ENCODE data around the gene KCNN3. TPM values are rescaled to one million over a fixed set of nuclear protein-coding genes. Genes with fewer than 3 reads are reported as not detected.
"Not testable (repeated sequence)": the region's sequence is repeated elsewhere in the genome, so short reads cannot be mapped to it uniquely, and the experiment has no call there.

KCNN3 gene
- total RNA-seq, 2 experiments from 2014 or later, result not detected

- CTCF ChIA-PET, result interaction anchor here (0.9 to 1.1 kb wide), 2 partner anchors 64 to 182 kb away, joined by 3 read pairs; no protein-coding TSS in a partner anchor
- DNase-seq (no peak), ATAC-seq (no peak)
- Mint-ChIP-seq H3K27ac (no peak overlapping the region), H3K4me3 (no peak overlapping the region), H3K27me3 (ENCODE audit: low read depth) (peaks cover 23% of the 10 kb centered on the region), H3K9me3 (ENCODE audit: insufficient read depth) (no peaks in the 10 kb centered on the region), H3K4me1 (ENCODE audit: low read depth) (peaks cover 4% of the 10 kb centered on the region), H3K36me3 (ENCODE audit: low read depth) (no peaks in the 10 kb centered on the region)
- POLR2A ChIA-PET, result no interaction called here
These were observed 174.1 kb downstream of the KCNN3 start for GRCh38 chr1:154695985-154696384.

- ATAC-seq (no peak), DNase-seq (no peak)
- POLR2A ChIA-PET, result no interaction called here
- Mint-ChIP-seq H3K27ac (no peak overlapping the region), H3K4me3 (no peak overlapping the region), H3K9me3 (ENCODE audit: insufficient read depth) (no peaks in the 10 kb centered on the region), H3K36me3 (ENCODE audit: low read depth) (no peaks in the 10 kb centered on the region), H3K27me3 (ENCODE audit: low read depth) (peaks cover 23% of the 10 kb centered on the region), H3K4me1 (ENCODE audit: low read depth) (peaks cover 4% of the 10 kb centered on the region)
- CTCF ChIA-PET, result no interaction called here
These were observed 175.1 kb downstream of the KCNN3 start for GRCh38 chr1:154694995-154695394.

- Mint-ChIP-seq H3K36me3 (ENCODE audit: low read depth) (no peaks in the 10 kb centered on the region), H3K27me3 (ENCODE audit: low read depth) (peaks cover 22% of the 10 kb centered on the region), H3K27ac (no peak overlapping the region), H3K4me1 (ENCODE audit: low read depth) (no peaks in the 10 kb centered on the region), H3K4me3 (no peak overlapping the region), H3K9me3 (ENCODE audit: insufficient read depth) (no peaks in the 10 kb centered on the region)
- ChIA-PET CTCF (interaction anchor here (1.2 to 1.4 kb wide), 2 partner anchors 18 to 48 kb away, joined by 3 read pairs; no protein-coding TSS in a partner anchor), POLR2A (no interaction called here)
- ATAC-seq (no peak), DNase-seq (no peak)
These were observed 181.0 kb downstream of the KCNN3 start for GRCh38 chr1:154689083-154689482.

GRCh38 chr1:154686507-154686906, 183.6 kb downstream of the KCNN3 start:
- POLR2A ChIA-PET, result interaction anchor here (0.7 kb wide), 1 partner anchor 31 kb away, joined by 3 read pairs; no protein-coding TSS in a partner anchor
- DNase-seq (no peak), ATAC-seq (no peak)
- Mint-ChIP-seq H3K4me1 (ENCODE audit: low read depth) (no peaks in the 10 kb centered on the region), H3K36me3 (ENCODE audit: low read depth) (no peaks in the 10 kb centered on the region), H3K4me3 (no peak overlapping the region), H3K27me3 (ENCODE audit: low read depth) (peaks cover 27% of the 10 kb centered on the region), H3K27ac (no peak overlapping the region), H3K9me3 (ENCODE audit: insufficient read depth) (no peaks in the 10 kb centered on the region)
- CTCF ChIA-PET, result interaction anchor here (1.4 to 1.5 kb wide), 2 partner anchors 16 to 103 kb away, joined by 3 to 5 read pairs; no protein-coding TSS in a partner anchor

- ATAC-seq (no peak), DNase-seq (no peak)
- no peak overlapping the region for H3K4me3 Mint-ChIP-seq
- H3K9me3 Mint-ChIP-seq (ENCODE audit: insufficient read depth), result peaks cover 5% of the 10 kb centered on the region
- CTCF ChIA-PET, result interaction anchor here (1.3 kb wide), 1 partner anchor 36 kb away, joined by 3 read pairs; no protein-coding TSS in a partner anchor
- POLR2A ChIA-PET, result no interaction called here
- H3K27me3 Mint-ChIP-seq (ENCODE audit: low read depth), result peaks cover 26% of the 10 kb centered on the region
- peaks cover 2% of the 10 kb centered on the region for H3K36me3 Mint-ChIP-seq (ENCODE audit: low read depth)
- H3K27ac Mint-ChIP-seq, result no peak overlapping the region
- no peaks in the 10 kb centered on the region for H3K4me1 Mint-ChIP-seq (ENCODE audit: low read depth)
These were observed 186.3 kb downstream of the KCNN3 start for GRCh38 chr1:154683820-154684219.

- ChIA-PET CTCF (interaction anchor here (1.0 to 1.5 kb wide), 3 partner anchors 12 to 197 kb away, joined by 3 to 5 read pairs (median 3); no protein-coding TSS in a partner anchor), POLR2A (no interaction called here)
- Mint-ChIP-seq H3K4me1 (ENCODE audit: low read depth) (no peaks in the 10 kb centered on the region), H3K36me3 (ENCODE audit: low read depth) (peaks cover 2% of the 10 kb centered on the region), H3K9me3 (ENCODE audit: insufficient read depth) (peaks cover 5% of the 10 kb centered on the region), H3K27me3 (ENCODE audit: low read depth) (peaks cover 18% of the 10 kb centered on the region), H3K27ac (no peak overlapping the region), H3K4me3 (no peak overlapping the region)
- no peak for DNase-seq
- no peak for ATAC-seq
These were observed 187.8 kb downstream of the KCNN3 start for GRCh38 chr1:154682254-154682653.

GRCh38 chr1:154677844-154678243, 192.2 kb downstream of the KCNN3 start:
- H3K36me3 Mint-ChIP-seq (ENCODE audit: low read depth); H3K4me3 Mint-ChIP-seq; ATAC-seq; H3K27ac Mint-ChIP-seq; H3K4me1 Mint-ChIP-seq (ENCODE audit: low read depth); H3K9me3 Mint-ChIP-seq (ENCODE audit: insufficient read depth); H3K27me3 Mint-ChIP-seq (ENCODE audit: low read depth); DNase-seq; POLR2A ChIA-PET; CTCF ChIA-PET: not testable (repeated sequence)

DNA sequence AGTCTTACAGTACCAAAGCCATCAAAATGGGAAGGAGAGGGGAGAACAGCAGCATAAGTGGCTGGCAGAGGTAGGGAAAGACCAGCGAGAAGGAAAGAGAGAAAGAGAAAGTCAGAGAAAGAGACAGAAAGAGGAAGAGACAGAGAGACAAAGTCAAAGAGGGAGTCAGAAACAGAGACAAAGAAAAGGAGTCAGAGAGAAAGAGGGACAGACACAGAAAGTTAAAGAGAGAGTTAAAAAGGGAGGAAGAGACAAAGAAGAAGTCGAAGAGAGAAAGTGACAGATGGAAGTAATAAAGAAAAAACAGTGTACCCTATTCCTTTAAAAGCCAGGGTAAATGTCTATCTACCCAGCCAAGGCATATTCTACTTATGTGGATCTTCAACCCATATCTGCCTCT, 193.2 kb downstream of the KCNN3 start:
- H3K9me3 Mint-ChIP-seq (ENCODE audit: insufficient read depth); H3K4me3 Mint-ChIP-seq; DNase-seq; H3K4me1 Mint-ChIP-seq (ENCODE audit: low read depth); H3K27me3 Mint-ChIP-seq (ENCODE audit: low read depth); H3K27ac Mint-ChIP-seq; H3K36me3 Mint-ChIP-seq (ENCODE audit: low read depth); POLR2A ChIA-PET; ATAC-seq; CTCF ChIA-PET: not testable (repeated sequence)

DNA sequence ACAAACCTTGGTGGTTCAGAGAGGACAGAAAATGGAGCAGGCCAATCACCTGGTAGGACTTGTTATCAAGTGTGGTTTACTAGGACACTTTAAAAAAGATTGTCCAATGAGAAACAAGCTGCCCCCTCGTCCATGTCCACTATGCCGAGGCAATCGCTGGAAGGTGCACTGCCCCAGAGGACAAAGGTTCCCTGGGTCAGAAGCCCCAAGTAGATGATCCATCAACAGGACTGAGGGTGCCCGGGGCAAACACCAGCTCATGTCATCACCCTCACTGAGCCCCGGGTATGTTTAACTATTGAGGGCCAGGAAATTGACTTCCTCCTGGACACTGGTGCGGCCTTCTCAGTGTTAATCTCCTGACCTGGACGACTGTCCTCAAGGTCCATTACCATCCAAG, 195.6 kb downstream of the KCNN3 start:
- H3K36me3 Mint-ChIP-seq (ENCODE audit: low read depth); H3K27me3 Mint-ChIP-seq (ENCODE audit: low read depth); H3K27ac Mint-ChIP-seq; H3K9me3 Mint-ChIP-seq (ENCODE audit: insufficient read depth); POLR2A ChIA-PET; CTCF ChIA-PET; H3K4me3 Mint-ChIP-seq; DNase-seq; ATAC-seq: not testable (repeated sequence)
- peaks cover 12% of the 10 kb centered on the region for H3K4me1 Mint-ChIP-seq (ENCODE audit: low read depth)

DNA sequence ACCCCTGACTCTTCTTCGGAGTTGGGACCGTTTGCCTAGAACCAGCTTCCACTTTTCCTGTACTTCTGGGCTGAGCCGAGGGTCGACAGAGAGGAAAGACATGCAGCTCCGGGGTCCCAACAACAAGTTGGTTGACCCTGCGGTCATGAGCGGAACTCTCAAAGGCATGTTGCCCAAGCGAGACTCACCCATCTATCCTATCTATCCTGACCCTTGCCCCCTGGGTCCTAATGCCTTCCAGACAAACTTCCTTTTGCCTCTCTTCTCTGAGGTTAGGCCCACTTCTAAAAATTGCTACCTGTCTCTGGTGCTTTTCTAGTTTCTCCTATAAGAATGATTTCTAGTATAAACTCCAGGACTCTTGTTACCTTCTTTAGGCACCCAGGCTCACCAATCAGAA, 197.8 kb downstream of the KCNN3 start:
- H3K36me3 Mint-ChIP-seq (ENCODE audit: low read depth); ATAC-seq; DNase-seq; H3K4me3 Mint-ChIP-seq; H3K27me3 Mint-ChIP-seq (ENCODE audit: low read depth); H3K9me3 Mint-ChIP-seq (ENCODE audit: insufficient read depth); POLR2A ChIA-PET; H3K27ac Mint-ChIP-seq: not testable (repeated sequence)
- peaks cover 12% of the 10 kb centered on the region for H3K4me1 Mint-ChIP-seq (ENCODE audit: low read depth)
- CTCF ChIA-PET, result interaction anchor here (1.1 to 4.9 kb wide), 4 partner anchors 88 to 389 kb away, joined by 3 to 91 read pairs (median 6); no protein-coding TSS in a partner anchor

GRCh38 chr1:154671412-154671811, 198.7 kb downstream of the KCNN3 start:
- H3K36me3 Mint-ChIP-seq (ENCODE audit: low read depth); ATAC-seq; H3K4me3 Mint-ChIP-seq; POLR2A ChIA-PET; H3K9me3 Mint-ChIP-seq (ENCODE audit: insufficient read depth); DNase-seq; H3K27ac Mint-ChIP-seq; H3K27me3 Mint-ChIP-seq (ENCODE audit: low read depth): not testable (repeated sequence)
- CTCF ChIA-PET, result interaction anchor here (0.8 to 4.9 kb wide), 5 partner anchors 89 to 390 kb away, joined by 3 to 91 read pairs (median 4); no protein-coding TSS in a partner anchor
- H3K4me1 Mint-ChIP-seq (ENCODE audit: low read depth), result peaks cover 12% of the 10 kb centered on the region

DNA sequence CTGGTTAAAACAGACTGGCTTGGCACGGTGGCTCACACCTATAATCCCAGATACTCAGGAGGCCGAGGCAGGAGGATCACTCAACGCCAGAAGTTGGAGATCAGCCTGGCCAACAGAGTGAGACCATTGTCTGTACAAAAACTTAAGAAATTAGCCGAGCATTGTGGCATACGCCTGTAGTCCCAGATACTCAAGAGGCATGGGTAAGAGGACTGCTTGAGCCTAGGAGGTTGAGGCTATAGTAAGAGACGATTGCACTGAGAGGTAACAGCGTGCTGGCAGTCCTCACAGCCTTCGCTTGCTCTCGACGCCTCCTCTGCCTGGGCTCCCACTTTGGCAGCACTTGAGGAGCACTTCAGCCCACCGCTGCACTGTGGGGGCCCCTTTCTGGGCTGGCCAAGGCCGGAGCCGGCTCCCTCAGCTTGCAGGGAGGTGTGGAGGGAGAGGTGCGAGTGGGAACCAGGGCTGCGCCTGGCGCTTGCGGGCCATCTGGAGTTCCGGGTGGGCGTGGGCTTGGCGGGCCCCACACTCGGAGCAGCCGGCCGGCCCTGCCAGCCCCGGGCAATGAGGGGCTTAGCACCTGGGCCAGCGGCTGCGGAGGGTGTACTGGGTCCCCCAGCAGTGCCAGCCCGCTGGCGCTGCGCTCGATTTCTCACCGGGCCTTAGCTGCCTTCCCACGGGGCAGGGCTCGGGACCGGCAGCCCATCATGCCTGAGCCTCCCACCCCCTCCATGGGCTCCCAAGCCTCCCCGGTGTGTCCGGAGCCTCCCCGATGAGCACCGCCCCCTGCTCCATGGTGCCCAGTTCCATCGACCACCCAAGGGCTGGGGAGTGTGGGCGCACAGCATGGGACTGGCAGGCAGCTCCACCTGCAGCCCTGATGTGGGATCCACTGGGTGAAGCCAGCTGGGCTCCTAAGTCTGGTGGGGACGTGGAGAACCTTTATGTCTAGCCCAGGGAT, 199.5 kb downstream of the KCNN3 start:
- H3K36me3 Mint-ChIP-seq (ENCODE audit: low read depth); H3K9me3 Mint-ChIP-seq (ENCODE audit: insufficient read depth); DNase-seq; POLR2A ChIA-PET; ATAC-seq; H3K27ac Mint-ChIP-seq; H3K4me3 Mint-ChIP-seq; H3K27me3 Mint-ChIP-seq (ENCODE audit: low read depth): not testable (repeated sequence)
- H3K4me1 Mint-ChIP-seq (ENCODE audit: low read depth), result peaks cover 12% of the 10 kb centered on the region
- CTCF ChIA-PET, result interaction anchor here (0.5 to 4.9 kb wide), 40 partner anchors 10 to 391 kb away, joined by 3 to 91 read pairs (median 4); partner anchors contain the start of genes KCNN3 and PMVK

Data from activated CD8-positive, alpha-beta T cell treated with anti-CD3 and anti-CD28 coated beads, Interleukin-2, amount 10 ng/mL, durations not matched to agents 7 days and 5 days (primary cell).